Right lobe of liver (tissue), 4 donors: Measurements from ENCODE around the gene KRIT1.

ENCODE experiments used
- CTCF ChIP-seq, 4 donors: fragments of 200-600 bp in 3 of 4; fragments of 450-650 bp in 1 of 4; IDR thresholded peaks; one replicate each; pipeline versions ENCODE4 v1.5.1 to v1.8.0; 2016 to 2022; ENCODE audit warnings: antibody characterized with exemption in 4 of 4, mild to moderate bottlenecking in 2 of 4
- POLR2A ChIP-seq: fragments of 450-650 bp; IDR thresholded peaks from one replicate; pipeline ENCODE4 v1.6.1; 2017; ENCODE audit warnings: antibody characterized with exemption, mild to moderate bottlenecking
- donor health status: DM: no; HTN: no; CAD: no.
- donor health status: DM: no; HTN: no; CAD: no.
- donor health status: DM: no; HTN: yes; CAD: no.

DNA sequence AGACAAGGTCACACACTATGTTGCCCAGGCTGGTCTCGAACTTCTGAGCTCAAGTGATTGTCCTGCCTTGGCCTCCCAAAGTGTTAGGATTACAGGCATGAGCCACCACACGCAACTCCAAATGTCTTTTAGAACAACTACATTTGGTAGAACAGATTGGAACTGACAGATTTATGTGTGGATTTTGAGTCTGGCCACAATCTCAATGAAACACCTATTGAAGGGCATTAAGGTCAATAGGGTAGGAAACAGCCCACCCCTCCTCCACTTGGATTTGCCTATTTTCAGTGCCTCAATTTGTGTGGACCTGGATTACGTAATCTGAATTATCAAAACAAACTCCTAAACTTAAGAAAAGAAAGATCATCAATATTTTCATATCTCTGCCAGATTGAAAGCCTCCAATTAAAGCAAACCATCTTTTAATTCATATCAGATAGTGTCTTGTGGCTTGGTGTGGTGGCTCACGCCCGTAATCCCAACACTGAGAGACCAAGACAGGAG lies 95.9 kb downstream of the KRIT1 start:
- no peak for TF ChIP-seq CTCF (IDR thresholded peaks at IDR 0.05)
- no peak for TF ChIP-seq POLR2A
